ENCODE measurements around the gene POTEF. TPM values are rescaled to one million over a fixed set of nuclear protein-coding genes. Genes with fewer than 3 reads are reported as not detected.
"Not testable (repeated sequence)": the region's sequence is repeated elsewhere in the genome, so short reads cannot be mapped to it uniquely, and the experiment has no call there.

The POTEF gene
- total RNA-seq, 1 experiment from 2014 or later = 20.1 TPM

- H3K4me3 ChIP-seq (ENCODE audit: low read depth, low read length); DNase-seq; BruUV-seq (replicated peaks); intact Hi-C loops (cut with micrococcal nuclease; ENCODE audit: unreplicated experiment); H3K27ac Mint-ChIP-seq (ENCODE audit: unreplicated experiment); H3K36me3 ChIP-seq (ENCODE audit: control insufficient read depth, insufficient read depth, low read length); H3K9me3 ChIP-seq; H3K4me1 ChIP-seq; H3K27me3 Mint-ChIP-seq (ENCODE audit: insufficient read depth, unreplicated experiment); POLR2A ChIA-PET; H3K27me3 ChIP-seq (replicated peaks; ENCODE audit: control insufficient read depth, insufficient read depth, low read length); H3K4me3 Mint-ChIP-seq (ENCODE audit: unreplicated experiment); H3K36me3 Mint-ChIP-seq (ENCODE audit: insufficient read depth, unreplicated experiment); H3K4me1 Mint-ChIP-seq (ENCODE audit: low read depth, unreplicated experiment); CTCF ChIA-PET; H3K9me3 Mint-ChIP-seq (ENCODE audit: unreplicated experiment): not testable (repeated sequence)
Measured at GRCh38 chr2:130136546-130136945, 7.5 kb upstream of the POTEF start.

DNA sequence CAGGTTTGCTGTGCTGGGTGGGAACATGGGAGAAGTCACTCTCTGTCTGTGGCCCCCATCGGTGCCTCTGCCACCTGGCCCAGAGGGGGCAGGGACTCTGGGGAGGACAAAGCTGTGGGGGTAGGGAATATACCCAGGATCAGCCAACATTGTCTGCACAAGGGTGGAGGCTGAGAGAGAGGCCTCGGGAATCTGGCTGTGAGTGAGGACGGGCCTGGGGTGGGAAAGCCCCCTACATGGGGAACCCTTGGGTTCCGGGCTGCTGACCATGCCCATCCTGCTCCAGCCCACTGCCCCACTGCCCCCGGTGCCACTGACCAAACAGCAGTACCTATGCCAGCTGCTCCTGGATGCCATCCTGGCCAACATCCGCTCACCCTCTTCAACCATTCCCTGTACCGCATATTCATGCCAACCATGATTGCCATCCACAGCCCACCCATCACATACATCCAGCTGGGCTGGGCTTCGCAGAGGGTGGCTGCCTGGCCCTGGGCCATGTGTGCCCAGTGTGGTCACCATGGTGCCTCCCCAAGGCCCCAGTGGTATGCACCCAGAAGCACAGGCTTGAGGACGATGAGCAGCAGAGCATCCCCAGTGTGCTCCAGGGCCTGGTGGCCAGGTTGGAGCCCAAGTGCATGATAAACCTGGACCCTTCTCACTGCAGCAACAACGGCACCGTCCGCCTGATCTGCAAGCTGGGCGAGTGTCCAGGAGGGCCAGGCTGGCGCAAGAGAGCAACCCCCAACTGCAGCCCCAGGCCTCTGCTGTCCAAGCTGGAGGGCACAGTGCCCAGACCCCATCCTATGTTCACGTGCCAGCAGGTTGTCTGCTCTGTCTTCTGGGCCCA lies 6.9 kb upstream of the POTEF start:
- H3K4me3 Mint-ChIP-seq (ENCODE audit: unreplicated experiment) = no peak overlapping the region
- BruUV-seq (replicated peaks) = no TSS peak
- CTCF ChIA-PET = no interaction called here
- no peaks in the 10 kb centered on the region for H3K36me3 ChIP-seq (ENCODE audit: control insufficient read depth, insufficient read depth, low read length)
- no peaks in the 10 kb centered on the region for H3K4me1 ChIP-seq
- TF ChIP-seq CTCF (IDR thresholded peaks at IDR 0.05; ENCODE audit: insufficient read depth in 1 of 2, low read depth in 1 of 2, low read length in 1 of 2, severe bottlenecking in 1 of 2, unreplicated experiment in 1 of 2) = no peak
- no peaks in the 10 kb centered on the region for H3K27me3 Mint-ChIP-seq (ENCODE audit: insufficient read depth, unreplicated experiment)
- intact Hi-C loops (cut with micrococcal nuclease; ENCODE audit: unreplicated experiment) = no loop called here
- no peak overlapping the region for H3K4me3 ChIP-seq (ENCODE audit: low read depth, low read length)
- peak in 1 of 2 experiments; percentile 22 for DNase-seq
- no peak overlapping the region for H3K27ac Mint-ChIP-seq (ENCODE audit: unreplicated experiment)
- H3K27me3 ChIP-seq (replicated peaks; ENCODE audit: control insufficient read depth, insufficient read depth, low read length) = no peaks in the 10 kb centered on the region
- no peaks in the 10 kb centered on the region for H3K9me3 ChIP-seq
- no peaks in the 10 kb centered on the region for H3K9me3 Mint-ChIP-seq (ENCODE audit: unreplicated experiment)
- POLR2A ChIA-PET = no interaction called here
- H3K36me3 Mint-ChIP-seq (ENCODE audit: insufficient read depth, unreplicated experiment) = no peaks in the 10 kb centered on the region
- no peaks in the 10 kb centered on the region for H3K4me1 Mint-ChIP-seq (ENCODE audit: low read depth, unreplicated experiment)

DNA sequence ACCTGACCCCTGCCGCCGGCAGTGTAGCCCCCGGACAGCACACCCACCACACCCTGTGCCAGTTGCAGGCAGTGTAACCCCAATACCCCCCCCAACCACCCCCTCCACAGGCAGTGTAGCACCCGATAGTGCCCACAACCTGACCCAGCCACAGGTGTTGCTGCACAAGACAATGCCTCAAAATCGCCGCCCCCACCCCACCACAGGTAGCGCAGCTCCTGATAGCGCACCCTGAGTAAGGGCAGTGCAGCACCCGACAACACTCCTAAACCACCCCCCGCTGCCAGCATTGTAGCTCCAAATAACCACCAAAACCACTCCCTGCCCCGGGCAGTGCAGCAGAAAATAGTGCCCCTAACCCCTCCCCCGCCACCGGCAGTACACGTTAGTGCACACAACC lies 558 bp downstream of the POTEF start:
- CTCF ChIA-PET = interaction anchor here (0.6 kb wide), 1 partner anchor 1081 kb away, joined by 5 read pairs; the partner anchor contains the start of gene POTEE
- intact Hi-C loops (cut with micrococcal nuclease; ENCODE audit: unreplicated experiment); H3K27me3 Mint-ChIP-seq (ENCODE audit: insufficient read depth, unreplicated experiment); H3K4me1 Mint-ChIP-seq (ENCODE audit: low read depth, unreplicated experiment); DNase-seq; H3K27me3 ChIP-seq (replicated peaks; ENCODE audit: control insufficient read depth, insufficient read depth, low read length); H3K9me3 ChIP-seq; H3K27ac Mint-ChIP-seq (ENCODE audit: unreplicated experiment); H3K36me3 ChIP-seq (ENCODE audit: control insufficient read depth, insufficient read depth, low read length); BruUV-seq (replicated peaks); H3K4me1 ChIP-seq; H3K9me3 Mint-ChIP-seq (ENCODE audit: unreplicated experiment): not testable (repeated sequence)
- peak overlapping the region; percentile 47 for H3K4me3 ChIP-seq (ENCODE audit: low read depth, low read length)
- POLR2A ChIA-PET = interaction anchor here (0.6 kb wide), 1 partner anchor 1081 kb away, joined by 19 read pairs; the partner anchor contains the start of gene POTEE
- peaks cover 23% of the 10 kb centered on the region for H3K36me3 Mint-ChIP-seq (ENCODE audit: insufficient read depth, unreplicated experiment)
- peak overlapping the region; percentile 99 for H3K4me3 Mint-ChIP-seq (ENCODE audit: unreplicated experiment)

DNA sequence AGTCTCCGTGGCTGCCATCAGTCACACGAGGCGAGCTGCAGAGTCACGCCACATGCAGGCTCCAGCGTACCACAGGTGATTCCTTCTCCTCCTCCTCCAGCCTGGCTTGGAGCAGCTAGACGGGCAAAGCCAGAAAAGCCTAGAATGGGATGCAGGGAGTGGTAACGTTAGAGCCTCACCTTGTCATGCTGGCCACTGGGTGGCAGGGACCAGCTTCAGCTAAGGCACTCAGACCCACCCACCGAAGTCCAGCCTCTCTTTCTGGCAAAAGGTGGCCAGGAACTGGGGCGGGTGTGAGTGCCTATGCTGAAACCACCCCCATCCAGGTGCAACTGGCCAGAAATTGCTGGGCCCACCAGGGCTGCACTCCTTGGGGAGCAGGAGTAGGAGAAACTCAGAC lies 1.3 kb downstream of the POTEF start:
- H3K36me3 Mint-ChIP-seq (ENCODE audit: insufficient read depth, unreplicated experiment) = peaks cover 23% of the 10 kb centered on the region
- BruUV-seq (replicated peaks) = not testable (repeated sequence)

GRCh38 chr2:130120924-130121323 lies 8.1 kb downstream of the POTEF start:
- intact Hi-C loops (cut with micrococcal nuclease; ENCODE audit: unreplicated experiment); H3K4me1 ChIP-seq; H3K36me3 Mint-ChIP-seq (ENCODE audit: insufficient read depth, unreplicated experiment); H3K27me3 Mint-ChIP-seq (ENCODE audit: insufficient read depth, unreplicated experiment); H3K4me3 ChIP-seq (ENCODE audit: low read depth, low read length); CTCF ChIA-PET; H3K9me3 Mint-ChIP-seq (ENCODE audit: unreplicated experiment); BruUV-seq (replicated peaks); H3K4me1 Mint-ChIP-seq (ENCODE audit: low read depth, unreplicated experiment); H3K36me3 ChIP-seq (ENCODE audit: control insufficient read depth, insufficient read depth, low read length); H3K4me3 Mint-ChIP-seq (ENCODE audit: unreplicated experiment); H3K27me3 ChIP-seq (replicated peaks; ENCODE audit: control insufficient read depth, insufficient read depth, low read length); H3K9me3 ChIP-seq; H3K27ac Mint-ChIP-seq (ENCODE audit: unreplicated experiment); DNase-seq; POLR2A ChIA-PET: not testable (repeated sequence)

More for the DNA sequence above, 1.3 kb downstream of the POTEF start:
- H3K4me1 ChIP-seq; H3K27ac Mint-ChIP-seq (ENCODE audit: unreplicated experiment); CTCF ChIA-PET; POLR2A ChIA-PET; H3K9me3 Mint-ChIP-seq (ENCODE audit: unreplicated experiment); DNase-seq; H3K4me1 Mint-ChIP-seq (ENCODE audit: low read depth, unreplicated experiment); H3K27me3 ChIP-seq (replicated peaks; ENCODE audit: control insufficient read depth, insufficient read depth, low read length); H3K27me3 Mint-ChIP-seq (ENCODE audit: insufficient read depth, unreplicated experiment); H3K9me3 ChIP-seq; H3K36me3 ChIP-seq (ENCODE audit: control insufficient read depth, insufficient read depth, low read length); intact Hi-C loops (cut with micrococcal nuclease; ENCODE audit: unreplicated experiment): not testable (repeated sequence)
- peak overlapping the region; percentile 47; the same call in 1 of the 2 replicates for H3K4me3 ChIP-seq (ENCODE audit: low read depth, low read length)
- peak overlapping the region; percentile 99 for H3K4me3 Mint-ChIP-seq (ENCODE audit: unreplicated experiment)

DNA sequence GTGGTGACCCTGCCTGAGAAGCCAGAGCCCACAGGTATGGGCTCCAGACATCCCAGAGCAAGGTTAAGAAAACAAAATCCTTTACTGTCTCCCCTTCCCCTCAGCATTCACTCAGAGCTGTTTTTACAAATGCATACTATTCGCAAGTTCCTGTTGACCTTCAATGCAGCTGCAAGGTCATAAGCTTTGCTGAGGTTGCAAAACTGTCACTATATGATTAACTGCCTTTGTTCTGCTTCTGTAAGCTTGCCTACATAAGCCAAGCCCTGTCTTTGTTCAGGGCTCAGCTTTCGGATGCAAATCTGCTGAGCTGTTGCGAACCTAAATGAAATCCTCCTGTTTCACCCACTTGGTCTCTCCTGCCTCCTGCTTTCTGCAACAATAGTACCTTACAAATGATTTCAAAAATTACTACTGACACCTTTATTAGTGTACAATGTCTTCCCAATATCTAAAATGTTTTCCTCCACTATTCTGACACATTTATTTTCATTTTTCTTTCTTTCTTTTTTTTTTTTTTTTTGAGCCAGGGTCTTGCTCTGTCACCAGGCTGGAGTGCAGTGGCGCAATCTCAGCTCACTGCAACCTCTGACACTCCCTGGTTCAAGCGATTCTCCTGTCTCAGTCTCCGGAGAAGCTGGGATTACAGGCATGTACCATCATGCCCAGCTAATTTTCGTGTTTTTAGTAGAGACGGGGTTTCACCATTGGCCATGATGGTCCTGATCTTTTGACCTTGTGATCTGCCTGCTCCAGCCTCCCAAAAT lies 26.2 kb downstream of the POTEF start:
- H3K27ac Mint-ChIP-seq (ENCODE audit: unreplicated experiment); POLR2A ChIA-PET: not testable (repeated sequence)

More for the DNA sequence above, 26.2 kb downstream of the POTEF start:
- H3K4me1 ChIP-seq; H3K36me3 ChIP-seq (ENCODE audit: control insufficient read depth, insufficient read depth, low read length); intact Hi-C loops (cut with micrococcal nuclease; ENCODE audit: unreplicated experiment); BruUV-seq (replicated peaks); H3K27me3 Mint-ChIP-seq (ENCODE audit: insufficient read depth, unreplicated experiment); CTCF ChIA-PET; H3K9me3 ChIP-seq; H3K4me1 Mint-ChIP-seq (ENCODE audit: low read depth, unreplicated experiment); H3K36me3 Mint-ChIP-seq (ENCODE audit: insufficient read depth, unreplicated experiment); H3K4me3 ChIP-seq (ENCODE audit: low read depth, low read length); H3K27me3 ChIP-seq (replicated peaks; ENCODE audit: control insufficient read depth, insufficient read depth, low read length); H3K9me3 Mint-ChIP-seq (ENCODE audit: unreplicated experiment); H3K4me3 Mint-ChIP-seq (ENCODE audit: unreplicated experiment): not testable (repeated sequence)
- DNase-seq = peak in 1 of 2 experiments; percentile 4
